CD8-positive, alpha-beta memory T cell (primary cell): Measurements from ENCODE around the gene POLR3A. TPM values are rescaled to one million over a fixed set of nuclear protein-coding genes. Genes with fewer than 3 reads are reported as not detected.

Source experiments
- CTCF ChIA-PET: fragments of 350-600 bp; sonication (Branson Sonifier 250); formaldehyde crosslinking; loops from one replicate; lab custom pipeline; 2021; ENCODE audit warnings: antibody characterized with exemption; lab: Charles Lee
- POLR2A ChIA-PET: fragments of 350-600 bp; sonication (Branson Sonifier 250); formaldehyde crosslinking; loops from one replicate; lab custom pipeline; 2021; ENCODE audit warnings: antibody characterized with exemption; lab: Charles Lee
- DNase-seq, 5 donors: peaks; one replicate each; pipeline versions ENCODE4 v3.0.0 to v3.0.0-alpha.2; 2020 to 2022; ENCODE audit warnings: mixed read lengths in 1 of 5
- H3K27ac ChIP-seq: one replicate; pipeline ENCODE4 v1.7.0; 2013; ENCODE audit warnings: low read depth, mild to moderate bottlenecking, low read length, moderate library complexity
- H3K27me3 ChIP-seq: 2 replicates; pipeline ENCODE4 v1.7.0; 2013; ENCODE audit warnings: low read length, mild to moderate bottlenecking; ENCODE audit not compliant: insufficient read depth, poor library complexity, severe bottlenecking
- H3K36me3 ChIP-seq: 2 replicates; pipeline ENCODE4 v1.7.0; 2013; ENCODE audit warnings: mild to moderate bottlenecking, low read length, moderate library complexity; ENCODE audit not compliant: insufficient read depth
- H3K4me1 ChIP-seq: 2 replicates; pipeline ENCODE4 v1.7.0; 2013; ENCODE audit warnings: mild to moderate bottlenecking, low read length, moderate library complexity; ENCODE audit not compliant: insufficient read depth
- H3K4me3 ChIP-seq: 2 replicates; pipeline ENCODE4 v1.7.0; 2013; ENCODE audit warnings: mild to moderate bottlenecking, low read length
- H3K9me3 ChIP-seq: 2 replicates; pipeline ENCODE4 v1.7.0; 2013; ENCODE audit warnings: mild to moderate bottlenecking, low read length
- H3K27ac Mint-ChIP-seq, 8 donors: one replicate each; pipeline ENCODE4 v1.8.0; 2020 to 2021; ENCODE audit warnings: mixed read lengths in 8 of 8, mild to moderate bottlenecking in 6 of 8, inconsistent platforms in 3 of 8, moderate library complexity in 3 of 8
- H3K27me3 Mint-ChIP-seq, 2 donors: one replicate each; pipeline ENCODE4 v1.8.0; 2020 to 2021; ENCODE audit warnings: mixed read lengths in 2 of 2, mild to moderate bottlenecking in 1 of 2, moderate library complexity in 1 of 2
- H3K36me3 Mint-ChIP-seq, 3 donors: one replicate each; pipeline ENCODE4 v1.8.0; 2020 to 2021; ENCODE audit warnings: mixed read lengths in 3 of 3, inconsistent platforms in 1 of 3, mild to moderate bottlenecking in 1 of 3
- H3K4me1 Mint-ChIP-seq, 3 donors: one replicate each; pipeline ENCODE4 v1.8.0; 2020 to 2021; ENCODE audit warnings: mixed read lengths in 3 of 3, inconsistent platforms in 1 of 3, mild to moderate bottlenecking in 1 of 3
- H3K4me3 Mint-ChIP-seq, 7 donors: one replicate each; pipeline ENCODE4 v1.8.0; 2020 to 2021; ENCODE audit warnings: mixed read lengths in 7 of 7, mild to moderate bottlenecking in 6 of 7, moderate library complexity in 4 of 7, inconsistent platforms in 2 of 7
- H3K9me3 Mint-ChIP-seq, 5 donors: one replicate each; pipeline ENCODE4 v1.8.0; 2020 to 2022; ENCODE audit warnings: mixed read lengths in 5 of 5, mild to moderate bottlenecking in 3 of 5, moderate library complexity in 2 of 5, inconsistent platforms in 1 of 5
- polyA plus RNA-seq: library from polyadenylated mRNA; unstranded; fragments of 300-500 nt; fragmentation: Illumina TruSeq; gene quantifications from one replicate; pipeline ENCODE4 v1.2.3, GENCODE V29; 2021
- total RNA-seq, 2 experiments: library from RNA; stranded (reverse); gene quantifications; one replicate each; pipeline ENCODE4 v1.2.3, GENCODE V29; 2021

The POLR3A gene
- total and polyA plus RNA-seq, 3 experiments from 2014 or later, result 10.2 to 27.2 (median 26.0) TPM

DNA sequence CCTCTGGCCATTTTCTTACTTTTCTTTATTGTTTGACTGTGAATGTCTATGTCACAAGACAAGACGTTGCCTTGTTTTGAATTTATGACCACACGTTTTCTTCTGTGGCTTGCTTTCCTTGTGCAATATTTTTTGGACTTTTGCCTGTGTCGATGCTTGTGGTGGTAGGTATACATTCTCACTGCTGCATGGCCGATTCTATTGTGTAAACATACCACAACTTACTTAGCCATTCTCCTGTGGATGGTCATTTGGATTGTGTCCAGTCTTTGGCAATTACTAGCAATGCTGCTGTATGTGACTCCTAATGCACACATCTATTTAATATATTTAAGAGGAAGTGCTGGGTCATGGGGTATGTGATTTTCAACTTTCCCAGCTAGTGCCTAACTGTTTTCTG lies 84.8 kb downstream of the POLR3A start:
- H3K27me3 Mint-ChIP-seq, result peaks cover 7 to 32% of the 10 kb centered on the region in 2 donors
- peaks cover 0 to 2% (median 0%) of the 10 kb centered on the region in 3 donors for H3K36me3 Mint-ChIP-seq
- H3K27ac Mint-ChIP-seq, result no peak overlapping the region
- no peaks in the 10 kb centered on the region for H3K4me1 Mint-ChIP-seq
- no peak overlapping the region for H3K4me3 Mint-ChIP-seq
- DNase-seq, result no peak
- H3K27me3 ChIP-seq, result no peaks in the 10 kb centered on the region
- no peaks in the 10 kb centered on the region for H3K4me1 ChIP-seq
- no peak overlapping the region for H3K27ac ChIP-seq
- ChIA-PET CTCF (no interaction called here), POLR2A (no interaction called here)
- no peak overlapping the region for H3K4me3 ChIP-seq
- no peaks in the 10 kb centered on the region for H3K9me3 ChIP-seq
- H3K9me3 Mint-ChIP-seq, result peaks cover 0 to 3% (median 0%) of the 10 kb centered on the region in 5 donors
- no peaks in the 10 kb centered on the region for H3K36me3 ChIP-seq

DNA sequence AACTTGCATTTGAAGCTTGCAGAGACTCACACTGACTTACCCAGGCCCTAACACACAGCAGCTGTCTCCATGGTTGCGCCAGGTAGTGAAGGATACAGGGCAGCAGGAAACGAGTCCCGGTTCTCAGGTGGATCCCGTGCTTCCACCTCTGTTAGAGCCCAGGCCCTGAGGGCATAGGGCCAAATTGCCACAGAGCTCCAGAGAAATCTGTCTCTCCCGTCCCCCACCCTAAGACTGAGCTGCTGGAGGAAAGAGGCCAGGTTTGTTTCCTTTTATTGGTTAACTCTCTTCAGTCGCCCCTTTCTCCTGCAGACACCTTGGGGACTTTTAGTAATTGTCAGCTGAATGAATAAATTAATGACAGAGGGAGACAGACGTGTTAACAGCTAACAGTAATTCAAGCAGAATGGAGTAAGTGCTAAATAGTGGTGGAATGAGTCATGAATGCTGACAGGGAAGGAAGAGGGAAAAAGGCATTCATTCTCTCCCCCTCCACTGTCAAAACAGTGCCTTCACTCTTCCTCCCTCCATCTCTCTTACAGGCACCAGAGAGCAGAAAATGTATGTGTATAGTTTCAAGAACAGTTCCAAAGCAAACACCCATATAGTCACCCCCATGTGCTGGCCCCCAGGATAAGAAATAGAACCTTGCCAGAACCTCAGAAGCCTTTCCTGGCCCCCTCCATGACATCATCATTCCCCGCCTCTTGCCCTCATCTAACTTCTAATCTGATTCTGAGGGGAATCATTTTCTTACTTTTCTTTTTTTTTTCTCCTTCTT lies 86.0 kb downstream of the POLR3A start:
- Histone ChIP-seq H3K27ac (no peak overlapping the region), H3K27me3 (no peaks in the 10 kb centered on the region), H3K36me3 (no peaks in the 10 kb centered on the region), H3K4me3 (no peak overlapping the region), H3K4me1 (no peaks in the 10 kb centered on the region), H3K9me3 (no peaks in the 10 kb centered on the region)
- Mint-ChIP-seq H3K9me3 (peaks cover 0 to 2% (median 0%) of the 10 kb centered on the region in 5 donors), H3K4me1 (no peaks in the 10 kb centered on the region), H3K27ac (no peak overlapping the region), H3K36me3 (peaks cover 0 to 2% (median 0%) of the 10 kb centered on the region in 3 donors), H3K27me3 (peaks cover 7 to 25% of the 10 kb centered on the region in 2 donors), H3K4me3 (no peak overlapping the region)
- CTCF ChIA-PET, result no interaction called here
- no peak for DNase-seq
- POLR2A ChIA-PET, result no interaction called here

GRCh38 chr10:77941790-77942189 lies 87.5 kb downstream of the POLR3A start:
- no peaks in the 10 kb centered on the region for H3K36me3 ChIP-seq
- CTCF ChIA-PET, result no interaction called here

GRCh38 chr10:77940627-77941026 lies 88.7 kb downstream of the POLR3A start:
- Mint-ChIP-seq H3K27me3 (peaks cover 3 to 21% of the 10 kb centered on the region in 2 donors), H3K4me3 (no peak overlapping the region), H3K4me1 (no peaks in the 10 kb centered on the region), H3K9me3 (peaks cover 0 to 2% (median 0%) of the 10 kb centered on the region in 5 donors), H3K27ac (no peak overlapping the region), H3K36me3 (peaks cover 0 to 2% (median 0%) of the 10 kb centered on the region in 3 donors)
- no peaks in the 10 kb centered on the region for H3K9me3 ChIP-seq
- no peak overlapping the region for H3K27ac ChIP-seq
- DNase-seq, result no peak
- no peaks in the 10 kb centered on the region for H3K4me1 ChIP-seq
- POLR2A ChIA-PET, result no interaction called here
- H3K4me3 ChIP-seq, result no peak overlapping the region
- H3K27me3 ChIP-seq, result no peaks in the 10 kb centered on the region
- H3K36me3 ChIP-seq, result no peaks in the 10 kb centered on the region
- CTCF ChIA-PET, result no interaction called here

More at GRCh38 chr10:77941790-77942189, 87.5 kb downstream of the POLR3A start:
- no peak overlapping the region for H3K27ac ChIP-seq
- Mint-ChIP-seq H3K27ac (no peak overlapping the region), H3K27me3 (peaks cover 6 to 25% of the 10 kb centered on the region in 2 donors), H3K9me3 (peaks cover 0 to 2% (median 0%) of the 10 kb centered on the region in 5 donors), H3K4me1 (no peaks in the 10 kb centered on the region), H3K4me3 (no peak overlapping the region), H3K36me3 (peaks cover 0 to 2% (median 0%) of the 10 kb centered on the region in 3 donors)
- POLR2A ChIA-PET, result interaction anchor here (0.6 kb wide), 1 partner anchor 12 kb away, joined by 4 read pairs; no protein-coding TSS in a partner anchor
- H3K4me1 ChIP-seq, result no peaks in the 10 kb centered on the region
- no peak for DNase-seq
- no peak overlapping the region for H3K4me3 ChIP-seq
- H3K27me3 ChIP-seq, result no peaks in the 10 kb centered on the region
- H3K9me3 ChIP-seq, result no peaks in the 10 kb centered on the region

DNA sequence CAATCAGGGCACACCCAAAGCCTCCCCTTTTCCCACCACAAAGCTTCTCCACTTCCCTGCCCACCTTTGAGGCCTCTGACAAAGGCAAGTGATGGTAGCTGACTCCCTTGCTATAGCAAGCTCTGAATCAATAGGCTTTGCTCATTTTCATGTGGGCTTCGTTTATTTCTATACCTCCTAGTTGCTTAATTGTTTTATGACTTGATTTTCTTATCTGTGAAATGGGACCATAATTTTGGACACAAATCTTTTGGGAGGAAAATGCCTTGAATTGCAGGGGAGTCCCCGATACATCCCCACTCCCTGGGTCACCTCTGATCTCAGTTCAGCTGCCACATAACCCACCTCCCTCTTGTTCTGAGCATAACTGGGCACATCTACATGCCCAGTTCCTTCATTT lies 89.1 kb downstream of the POLR3A start:
- Mint-ChIP-seq H3K4me1 (no peaks in the 10 kb centered on the region), H3K27me3 (peaks cover 4 to 21% of the 10 kb centered on the region in 2 donors), H3K4me3 (no peak overlapping the region), H3K27ac (no peak overlapping the region), H3K36me3 (peaks cover 0 to 2% (median 0%) of the 10 kb centered on the region in 3 donors), H3K9me3 (peaks cover 0 to 2% (median 0%) of the 10 kb centered on the region in 5 donors)
- no peaks in the 10 kb centered on the region for H3K27me3 ChIP-seq
- no peaks in the 10 kb centered on the region for H3K4me1 ChIP-seq
- no peaks in the 10 kb centered on the region for H3K9me3 ChIP-seq
- ChIA-PET CTCF (no interaction called here), POLR2A (no interaction called here)
- DNase-seq, result no peak
- no peaks in the 10 kb centered on the region for H3K36me3 ChIP-seq
- H3K4me3 ChIP-seq, result no peak overlapping the region
- no peak overlapping the region for H3K27ac ChIP-seq

DNA sequence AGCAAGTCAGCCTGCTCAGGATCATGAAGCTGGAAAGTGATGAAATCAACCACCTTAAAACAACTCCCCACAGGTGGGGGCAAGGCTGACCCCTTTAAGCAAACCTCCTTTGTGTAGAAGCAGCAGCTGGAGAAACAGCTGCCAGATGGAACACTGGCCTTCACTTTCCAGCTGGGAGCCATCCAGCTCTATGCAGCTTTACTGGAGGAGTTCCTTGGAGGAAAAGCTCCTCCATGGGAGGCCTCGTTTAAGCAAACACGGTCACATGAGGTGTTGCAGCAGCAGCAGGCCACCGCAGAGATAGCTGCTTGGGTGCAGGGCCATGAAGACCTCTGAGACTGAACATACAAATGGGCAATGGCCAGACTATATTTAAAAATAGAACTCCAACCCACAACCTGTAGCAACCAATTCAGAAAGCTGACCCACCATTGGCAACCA lies 89.7 kb downstream of the POLR3A start:
- Mint-ChIP-seq H3K36me3 (peaks cover 0 to 2% (median 0%) of the 10 kb centered on the region in 3 donors), H3K4me1 (no peaks in the 10 kb centered on the region), H3K9me3 (peaks cover 0 to 2% (median 0%) of the 10 kb centered on the region in 5 donors), H3K4me3 (no peak overlapping the region), H3K27ac (no peak overlapping the region), H3K27me3 (peaks cover 4 to 19% of the 10 kb centered on the region in 2 donors)
- Histone ChIP-seq H3K27me3 (no peaks in the 10 kb centered on the region), H3K4me1 (no peaks in the 10 kb centered on the region), H3K27ac (no peak overlapping the region), H3K9me3 (no peaks in the 10 kb centered on the region), H3K4me3 (no peak overlapping the region), H3K36me3 (no peaks in the 10 kb centered on the region)
- no peak for DNase-seq
- ChIA-PET POLR2A (no interaction called here), CTCF (no interaction called here)

DNA sequence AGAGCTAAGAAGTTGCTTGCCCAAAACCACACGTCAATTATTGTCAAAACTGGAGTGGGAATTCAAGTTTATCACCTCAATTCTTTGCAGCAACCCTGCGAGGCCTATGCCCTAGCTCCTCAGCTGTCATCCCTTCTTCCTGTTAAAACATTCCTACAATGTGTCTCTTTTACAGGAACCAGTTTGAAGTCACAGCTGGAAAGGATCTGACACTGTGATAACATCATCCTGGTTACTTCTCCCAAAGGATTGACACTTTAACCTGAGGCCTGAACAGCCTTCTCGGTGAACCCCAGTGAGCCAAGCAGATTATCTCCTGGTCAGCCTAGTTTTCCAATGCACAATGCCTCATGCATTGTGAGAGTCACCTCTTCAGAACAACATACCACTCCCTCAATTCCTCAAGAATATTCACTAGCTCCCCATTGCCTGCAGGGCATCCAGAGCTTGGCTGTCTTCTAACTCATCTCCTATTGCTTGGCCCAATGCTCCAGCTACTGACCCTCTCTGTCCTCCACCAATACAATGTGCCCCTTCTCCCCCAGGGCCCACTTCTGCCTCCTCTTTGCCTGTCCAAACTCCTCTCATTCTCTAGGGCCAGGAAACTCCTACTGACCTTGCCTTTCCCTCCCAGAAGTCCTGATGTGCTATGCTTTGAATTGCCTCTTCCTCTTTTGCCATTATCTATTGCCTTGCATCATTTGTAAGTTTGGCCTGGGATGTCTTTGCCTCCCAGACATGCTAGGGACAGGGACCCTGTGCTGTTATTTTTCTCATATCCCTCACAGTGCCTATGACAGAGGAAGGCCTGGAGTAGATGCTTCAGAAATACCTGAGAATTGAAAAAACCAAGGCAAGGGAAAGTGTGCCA lies 92.4 kb downstream of the POLR3A start:
- POLR2A ChIA-PET, result no interaction called here
- CTCF ChIA-PET, result no interaction called here
- Mint-ChIP-seq H3K36me3 (peaks cover 0 to 2% (median 0%) of the 10 kb centered on the region in 3 donors), H3K4me1 (no peaks in the 10 kb centered on the region), H3K27me3 (peaks cover 3 to 10% of the 10 kb centered on the region in 2 donors), H3K27ac (no peak overlapping the region), H3K9me3 (peaks cover 0 to 2% (median 0%) of the 10 kb centered on the region in 5 donors), H3K4me3 (no peak overlapping the region)
- Histone ChIP-seq H3K4me3 (no peak overlapping the region), H3K9me3 (no peaks in the 10 kb centered on the region), H3K27ac (no peak overlapping the region), H3K4me1 (no peaks in the 10 kb centered on the region), H3K27me3 (no peaks in the 10 kb centered on the region), H3K36me3 (no peaks in the 10 kb centered on the region)
- no peak for DNase-seq
